CD14-positive monocyte (primary cell): ENCODE results near the gene ARPC2. TPM values are rescaled to one million over a fixed set of nuclear protein-coding genes. Genes with fewer than 3 reads are reported as not detected.

Experiments
- DNase-seq, 3 donors: peaks; one replicate each; pipeline ENCODE4 v3.0.0-alpha.2; 2011 to 2022
- H2AFZ ChIP-seq: 2 replicates; pipeline ENCODE4 v1.6.0; 2012; ENCODE audit warnings: mild to moderate bottlenecking, low read depth, low read length, inconsistent platforms; ENCODE audit not compliant: insufficient read depth, poor library complexity, severe bottlenecking
- H3K27ac ChIP-seq, 2 donors: 1 replicate in 1 of 2; 2 replicates in 1 of 2; pipeline ENCODE4 v1.5.1; 2012 to 2013; ENCODE audit warnings: low read length in 2 of 2, control low read depth in 1 of 2, inconsistent platforms in 1 of 2, low read depth in 1 of 2, mild to moderate bottlenecking in 1 of 2
- H3K27me3 ChIP-seq, 2 donors: one replicate each; pipeline versions ENCODE4 v1.6.0 to v1.6.1; 2011 to 2013; ENCODE audit warnings: low read length in 2 of 2; ENCODE audit not compliant: control insufficient read depth in 2 of 2, insufficient read depth in 2 of 2
- H3K36me3 ChIP-seq, 2 donors: replicated peaks in 1 of 2; 1 replicate in 1 of 2; 2 replicates in 1 of 2; pipeline versions ENCODE4 v1.5.1 to v1.6.1; 2012 to 2013; ENCODE audit warnings: low read length in 2 of 2, control low read depth in 1 of 2, inconsistent platforms in 1 of 2, mild to moderate bottlenecking in 1 of 2; ENCODE audit not compliant: insufficient read depth in 2 of 2, control insufficient read depth in 1 of 2
- H3K4me1 ChIP-seq, 2 donors: 1 replicate in 1 of 2; 2 replicates in 1 of 2; pipeline versions ENCODE4 v1.5.1 to v1.6.1; 2012 to 2013; ENCODE audit warnings: low read length in 2 of 2, control low read depth in 1 of 2, inconsistent platforms in 1 of 2, mild to moderate bottlenecking in 1 of 2, moderate library complexity in 1 of 2; ENCODE audit not compliant: insufficient read depth in 2 of 2, control insufficient read depth in 1 of 2
- H3K4me2 ChIP-seq: replicated peaks from 2 replicates; pipeline ENCODE3; 2012; ENCODE audit warnings: low read length, moderate library complexity, mild to moderate bottlenecking; ENCODE audit not compliant: poor library complexity, severe bottlenecking; ENCODE audit errors: extremely low read depth
- H3K4me3 ChIP-seq, 3 experiments: fragments of 200-600 bp in 1 of 3; sonication (generic) in 1 of 3; replicated peaks in 1 of 3; 1 replicate in 2 of 3; 2 replicates in 1 of 3; pipeline ENCODE4 v1.5.1; 2011 to 2013; ENCODE audit warnings: low read length in 3 of 3, mild to moderate bottlenecking in 3 of 3, control low read depth in 2 of 3, low read depth in 2 of 3, inconsistent platforms in 1 of 3, moderate library complexity in 1 of 3
- H3K79me2 ChIP-seq: 2 replicates; pipeline ENCODE4 v1.6.0; 2012; ENCODE audit warnings: mild to moderate bottlenecking, control low read depth, inconsistent platforms, low read length, moderate library complexity; ENCODE audit not compliant: insufficient read depth
- H3K9ac ChIP-seq: 2 replicates; pipeline ENCODE4 v1.6.0; 2017; ENCODE audit warnings: low read length, mild to moderate bottlenecking; ENCODE audit not compliant: insufficient read depth, poor library complexity, severe bottlenecking
- H3K9me3 ChIP-seq, 2 donors: replicated peaks in 1 of 2; 1 replicate in 1 of 2; 2 replicates in 1 of 2; pipeline versions ENCODE4 v1.5.1 to v1.6.1; 2012 to 2013; ENCODE audit warnings: low read length in 2 of 2, control low read depth in 1 of 2; ENCODE audit not compliant: control insufficient read depth in 1 of 2, insufficient read depth in 1 of 2
- H4K20me1 ChIP-seq: 2 replicates; pipeline ENCODE4 v1.6.0; 2012; ENCODE audit warnings: mild to moderate bottlenecking, low read length, control low read depth, moderate library complexity; ENCODE audit not compliant: insufficient read depth
- H3K27ac Mint-ChIP-seq, 7 donors: one replicate each; pipeline ENCODE4 v1.8.0; 2020; ENCODE audit warnings: mild to moderate bottlenecking in 7 of 7, mixed read lengths in 7 of 7, moderate library complexity in 6 of 7, inconsistent platforms in 2 of 7
- H3K27me3 Mint-ChIP-seq, 3 donors: one replicate each; pipeline ENCODE4 v1.8.0; 2021 to 2022; ENCODE audit warnings: low read depth in 3 of 3, mild to moderate bottlenecking in 3 of 3, mixed read lengths in 3 of 3, moderate library complexity in 3 of 3, inconsistent platforms in 1 of 3
- H3K36me3 Mint-ChIP-seq, 2 donors: one replicate each; pipeline ENCODE4 v1.8.0; 2020; ENCODE audit warnings: mixed read lengths in 2 of 2, inconsistent platforms in 1 of 2, mild to moderate bottlenecking in 1 of 2
- H3K4me1 Mint-ChIP-seq: one replicate; pipeline ENCODE4 v1.8.0; 2020; ENCODE audit warnings: mild to moderate bottlenecking, mixed read lengths
- H3K4me3 Mint-ChIP-seq, 2 donors: one replicate each; pipeline ENCODE4 v1.8.0; 2020; ENCODE audit warnings: mild to moderate bottlenecking in 2 of 2, mixed read lengths in 2 of 2, moderate library complexity in 1 of 2
- H3K9me3 Mint-ChIP-seq, 7 donors: one replicate each; pipeline ENCODE4 v1.8.0; 2020 to 2022; ENCODE audit warnings: mixed read lengths in 7 of 7, mild to moderate bottlenecking in 6 of 7, moderate library complexity in 6 of 7, inconsistent platforms in 2 of 7
- WGBS: methylation state at CpG from one replicate; pipeline ENCODE4 v1.1.5; 2013; ENCODE audit warnings: missing lambda C conversion rate; ENCODE audit not compliant: insufficient coverage; 5-methylcytosine and 5-hydroxymethylcytosine counted together
- intact Hi-C, 2 donors: fragments of 100-400 bp; cut with micrococcal nuclease; formaldehyde crosslinking; loops; one replicate each; pipeline versions ENCODE4 v1.15.0 to v1.15.1; 2023
- polyA plus RNA-seq, 3 donors: library from polyadenylated mRNA; depleted of rRNA in 1 of 3; unstranded in 2 of 3; stranded (reverse) in 1 of 3; fragments of 300-500 nt in 2 of 3; fragments of >200 nt in 1 of 3; fragmentation: Illumina TruSeq in 2 of 3; gene quantifications; 1 replicate in 2 of 3; 2 replicates in 1 of 3; pipeline ENCODE4 v1.2.3, GENCODE V29; 2012 to 2021
- TF ChIP-seq, protein P1 (sequence below): fragments of 200-600 bp; IDR thresholded peaks from one replicate; pipeline ENCODE4 v1.8.0; 2022; ENCODE audit warnings: antibody characterized with exemption, mild to moderate bottlenecking

The ARPC2 gene
- polyA plus RNA-seq, 3 donors = 640 to 1,227 (median 1,162) TPM

DNA sequence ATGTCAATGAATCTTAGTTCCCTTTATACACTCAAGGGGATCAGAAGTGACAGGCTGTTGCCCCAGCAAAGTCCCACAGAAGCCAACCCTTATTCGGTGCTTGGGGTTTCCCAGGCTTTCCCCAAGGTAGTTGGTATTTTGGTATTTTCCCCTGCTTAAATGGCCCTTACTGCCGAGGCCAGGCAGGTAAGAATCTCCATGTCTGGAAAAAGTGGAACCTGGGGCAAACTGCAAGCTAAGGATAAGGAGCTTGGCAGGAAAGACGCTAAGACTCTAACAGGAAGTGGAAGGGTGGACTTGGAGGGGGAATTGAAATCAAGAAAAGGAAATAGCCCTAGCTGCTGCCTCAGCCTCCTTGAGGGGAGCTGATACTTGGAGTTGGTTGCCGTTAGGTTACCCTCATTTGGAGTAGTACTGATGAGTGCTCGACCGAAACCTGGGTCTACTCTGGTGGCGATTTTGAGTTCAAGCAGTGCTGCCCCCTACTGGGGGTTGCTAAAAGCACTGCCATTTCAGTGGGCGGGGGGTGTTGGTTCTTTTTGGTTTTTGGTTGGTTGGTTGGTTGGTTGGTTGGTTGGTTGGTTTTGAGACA, 40.5 kb downstream of the ARPC2 start:
- Mint-ChIP-seq H3K36me3 (peaks cover 35 to 47% of the 10 kb centered on the region in 2 donors), H3K4me3 (peak overlapping the region; percentile 32 to 76), H3K27me3 (no peaks in the 10 kb centered on the region), H3K9me3 (no peaks in the 10 kb centered on the region), H3K27ac (peak overlapping the region; percentile 84 to 97 (median 92)), H3K4me1 (peaks cover 88% of the 10 kb centered on the region)
- Histone ChIP-seq H3K9ac (no peak overlapping the region), H3K27me3 (no peaks in the 10 kb centered on the region), H3K4me1 (peaks cover 72 to 85% of the 10 kb centered on the region in 2 donors), H3K4me2 (peak overlapping the region; percentile 55), H3K27ac (peak overlapping the region; percentile 64 to 93), H3K79me2 (peaks cover 60% of the 10 kb centered on the region), H3K4me3 (peak overlapping the region in 1 of 3 experiments; percentile 53), H3K9me3 (no peaks in the 10 kb centered on the region), H4K20me1 (peaks cover 58% of the 10 kb centered on the region), H3K36me3 (peaks cover 37 to 40% of the 10 kb centered on the region in 2 donors), H2AFZ (no peak overlapping the region)
- 0% methylated on average over 7 of the region's 8 CpGs for WGBS
- DNase-seq = peak; percentile 82 to 94 (median 92)
- intact Hi-C loops = loop anchor here in 1 of 2 donors (5.0 kb wide), 2 partner anchors 40 to 70 kb away; partner anchors contain the start of gene ARPC2
- TF ChIP-seq, protein P1, sequence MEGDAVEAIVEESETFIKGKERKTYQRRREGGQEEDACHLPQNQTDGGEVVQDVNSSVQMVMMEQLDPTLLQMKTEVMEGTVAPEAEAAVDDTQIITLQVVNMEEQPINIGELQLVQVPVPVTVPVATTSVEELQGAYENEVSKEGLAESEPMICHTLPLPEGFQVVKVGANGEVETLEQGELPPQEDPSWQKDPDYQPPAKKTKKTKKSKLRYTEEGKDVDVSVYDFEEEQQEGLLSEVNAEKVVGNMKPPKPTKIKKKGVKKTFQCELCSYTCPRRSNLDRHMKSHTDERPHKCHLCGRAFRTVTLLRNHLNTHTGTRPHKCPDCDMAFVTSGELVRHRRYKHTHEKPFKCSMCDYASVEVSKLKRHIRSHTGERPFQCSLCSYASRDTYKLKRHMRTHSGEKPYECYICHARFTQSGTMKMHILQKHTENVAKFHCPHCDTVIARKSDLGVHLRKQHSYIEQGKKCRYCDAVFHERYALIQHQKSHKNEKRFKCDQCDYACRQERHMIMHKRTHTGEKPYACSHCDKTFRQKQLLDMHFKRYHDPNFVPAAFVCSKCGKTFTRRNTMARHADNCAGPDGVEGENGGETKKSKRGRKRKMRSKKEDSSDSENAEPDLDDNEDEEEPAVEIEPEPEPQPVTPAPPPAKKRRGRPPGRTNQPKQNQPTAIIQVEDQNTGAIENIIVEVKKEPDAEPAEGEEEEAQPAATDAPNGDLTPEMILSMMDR = peak; percentile 22

DNA sequence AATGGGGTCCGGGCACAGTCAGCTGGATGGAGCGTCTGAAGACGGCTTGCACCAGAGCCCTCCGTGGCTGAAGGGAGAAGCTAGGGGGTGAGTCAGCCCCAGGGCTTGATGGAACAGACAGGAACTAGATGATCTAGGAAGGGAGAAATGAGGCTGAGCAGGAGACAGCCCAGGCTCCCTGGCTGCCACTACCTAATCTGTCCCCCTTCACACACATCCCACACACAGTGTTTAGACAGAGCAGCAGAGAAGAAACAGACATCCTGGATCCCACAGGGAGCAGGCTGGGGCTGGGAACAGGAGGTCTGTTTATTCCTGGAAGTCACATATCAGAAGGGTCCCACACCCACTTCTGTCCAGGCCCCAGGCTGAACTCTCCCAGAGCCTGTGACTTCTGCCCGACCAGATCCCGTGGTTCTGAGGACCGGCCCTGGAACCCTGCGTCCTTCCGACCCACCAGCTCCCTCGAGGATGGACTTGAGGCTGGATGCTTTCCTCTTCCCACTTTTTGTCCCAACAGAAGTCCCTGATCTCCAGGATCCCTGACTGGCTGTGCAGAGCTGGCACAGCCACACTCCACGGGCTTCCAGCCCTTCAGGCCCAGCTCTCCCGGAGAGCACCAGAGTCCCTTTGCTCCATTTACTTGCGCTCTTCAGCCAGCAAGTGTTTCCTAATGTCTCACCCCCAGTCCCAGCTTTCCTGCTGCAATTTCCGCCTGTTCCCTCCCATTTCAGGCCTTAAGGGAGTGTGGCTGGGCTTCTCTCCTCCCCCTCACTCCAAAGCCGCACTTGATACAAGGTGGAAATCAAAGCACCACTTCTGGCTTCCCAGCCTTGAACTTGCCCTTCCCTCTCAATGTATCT, 42.3 kb downstream of the ARPC2 start:
- Mint-ChIP-seq H3K27me3 (no peaks in the 10 kb centered on the region), H3K4me1 (peaks cover 94% of the 10 kb centered on the region), H3K36me3 (peaks cover 25 to 47% of the 10 kb centered on the region in 2 donors), H3K4me3 (peak overlapping the region; percentile 34 to 73), H3K9me3 (no peaks in the 10 kb centered on the region), H3K27ac (peak overlapping the region; percentile 88 to 96 (median 92))
- Histone ChIP-seq H4K20me1 (peaks cover 58% of the 10 kb centered on the region), H3K36me3 (peaks cover 34 to 40% of the 10 kb centered on the region in 2 donors), H3K27ac (peak overlapping the region; percentile 64 to 93), H3K4me1 (peaks cover 88 to 94% of the 10 kb centered on the region in 2 donors), H3K9me3 (no peaks in the 10 kb centered on the region), H3K27me3 (no peaks in the 10 kb centered on the region), H3K79me2 (peaks cover 61% of the 10 kb centered on the region), H2AFZ (no peak overlapping the region), H3K4me3 (peak overlapping the region in 1 of 3 experiments; percentile 49), H3K4me2 (peak overlapping the region; percentile 50), H3K9ac (peak overlapping the region; percentile 35)
- peak; percentile 72 to 88 (median 84) for DNase-seq
- intact Hi-C loops = loop anchor here in 1 of 2 donors (5.0 kb wide), 2 partner anchors 42 to 72 kb away; partner anchors contain the start of gene ARPC2
- WGBS = 56% methylated on average over 15 of the region's 15 CpGs
- TF ChIP-seq, protein P1 = no peak
